Measurements from ENCODE around the gene PTPRN2. TPM values are rescaled to one million over a fixed set of nuclear protein-coding genes. Genes with fewer than 3 reads are reported as not detected.
A peak's percentile ranks its signal among the peaks of the same experiment; 100 is the strongest.

The PTPRN2 gene
- total and polyA plus RNA-seq, 2 of the 8 experiments (the other 6 are each of a cell fraction or from before 2014, with no cell fraction given): 2.6 to 4.5 TPM

- Histone ChIP-seq H3K4me1 (replicated peaks in 1 of 4; ENCODE audit: control insufficient read depth in 3 of 4, insufficient read depth in 4 of 4, low read length in 3 of 4) (peaks cover 0 to 6% (median 2%) of the 10 kb centered on the region in 4 experiments; a peak in 2 of 7 replicates), H2BK120ac (replicated peaks; ENCODE audit: low read depth, low read length) (no peak overlapping the region), H2BK20ac (ENCODE audit: low read length) (no peak overlapping the region), H4K91ac (replicated peaks; ENCODE audit: insufficient read length, low read length) (no peak overlapping the region), H3K4me2 (ENCODE audit: insufficient read depth in 1 of 2, low read depth in 2 of 2, low read length in 2 of 2) (no peak overlapping the region), H3K14ac (ENCODE audit: insufficient read length) (no peak overlapping the region), H4K8ac (ENCODE audit: extremely low read depth, insufficient read depth, low read length) (no peak overlapping the region; the same call in 1 of the 2 replicates), H4K20me1 (replicated peaks in 1 of 2; ENCODE audit: control insufficient read depth in 1 of 2, insufficient read depth in 2 of 2, low read length in 2 of 2) (no peaks in the 10 kb centered on the region), H2BK5ac (ENCODE audit: low read depth, low read length) (0 out of 2 replicates have a peak overlapping the region, but pooled peaks have one; percentile 16), H2AK5ac (ENCODE audit: low read depth, low read length) (no peak overlapping the region), H3K36me3 (ENCODE audit: control insufficient read depth in 2 of 4, insufficient read depth in 4 of 4, low read length in 3 of 4) (no peaks in the 10 kb centered on the region), H3K9me3 (ENCODE audit: insufficient read depth in 2 of 2, low read depth in 1 of 2, low read length in 1 of 2) (peaks cover 0 to 4% of the 10 kb centered on the region in 2 experiments; a peak in 1 of 4 replicates), H2BK12ac (ENCODE audit: low read depth, low read length) (peak overlapping the region; percentile 27; the same call in 1 of the 2 replicates), H2AFZ (ENCODE audit: low read length) (no peak overlapping the region), H3K27me3 (replicated peaks in 1 of 4; ENCODE audit: control insufficient read depth in 3 of 4, extremely low read depth in 1 of 4, insufficient read depth in 3 of 4, low read length in 3 of 4) (no peaks in the 10 kb centered on the region), H3K4ac (replicated peaks; ENCODE audit: insufficient read length, low read depth, low read length) (no peak overlapping the region), H3K56ac (replicated peaks; ENCODE audit: insufficient read length, low read depth, low read length) (no peak overlapping the region), H3K79me2 (ENCODE audit: control insufficient read depth in 1 of 2, insufficient read depth in 2 of 2, low read length in 2 of 2) (no peaks in the 10 kb centered on the region), H3K9ac (replicated peaks in 1 of 4; ENCODE audit: extremely low read depth in 1 of 4, low read depth in 3 of 4, low read length in 3 of 4) (no peak overlapping the region), H3K79me1 (ENCODE audit: low read depth, low read length) (no peaks in the 10 kb centered on the region), H3K23ac (ENCODE audit: insufficient read length) (no peak overlapping the region), H2BK15ac (ENCODE audit: low read length) (no peak overlapping the region), H3K27ac (ENCODE audit: low read depth, low read length) (no peak overlapping the region), H3K18ac (ENCODE audit: extremely low read depth, low read length) (no peak overlapping the region; the same call in 1 of the 2 replicates), H3K4me3 (ENCODE audit: extremely low read depth in 1 of 4, insufficient read depth in 2 of 4, low read depth in 3 of 4, low read length in 4 of 4) (no peak overlapping the region), H4K5ac (ENCODE audit: insufficient read length, low read depth, low read length) (no peak overlapping the region), H3K23me2 (ENCODE audit: low read depth, low read length) (no peaks in the 10 kb centered on the region)
- TF ChIP-seq E2F6 (IDR thresholded peaks at IDR 0.05) (peak; percentile 62), RBBP5 (IDR thresholded peaks at IDR 0.05; ENCODE audit: borderline replicate concordance, low read depth, low read length) (no peak)
- 89% methylated on average over 36 of the region's 36 CpGs; no CpG with 5 or more reads in 1 of the 2 experiments for WGBS, 2 experiments (ENCODE audit: extremely low coverage in 1 of 2, insufficient coverage in 1 of 2, insufficient read length in 1 of 2, insufficient replicate concordance in 2 of 2, low coverage in 1 of 2, low lambda C conversion rate in 2 of 2, missing lambda C conversion rate in 1 of 2)
- DNase-seq (ENCODE audit: low read depth in 1 of 2, low spot score in 2 of 2) (no peak), FAIRE-seq (no peak)
- POLR2A ChIA-PET (ENCODE audit: partially characterized antibody): no interaction called here
- CTCF ChIA-PET (ENCODE audit: partially characterized antibody): interaction anchor here (1.0 kb wide), 1 partner anchor 11 kb away, joined by 4 read pairs; no protein-coding TSS in a partner anchor
Measured at GRCh38 chr7:158538156-158538946, 49.3 kb downstream of the PTPRN2 start.

Data from H1 (cell line).